OCI-LY7 (cell line): ENCODE results near the gene COL23A1.

ENCODE experiments used
- EZH2phosphoT487 ChIP-seq: fragments of 200-600 bp; sonication (generic); IDR thresholded peaks from 2 replicates; pipeline ENCODE4 v1.6.1; 2018; ENCODE audit warnings: low read depth, borderline replicate concordance, mild to moderate bottlenecking, mixed run types, antibody characterized with exemption, low read length, moderate library complexity, mixed read lengths
- TF ChIP-seq, protein P1 (sequence below): fragments of 200-600 bp; sonication (generic); conservative IDR thresholded peaks from 2 replicates; pipeline ENCODE4 v1.5.1; 2014; ENCODE audit warnings: mild to moderate bottlenecking, antibody characterized with exemption, low read length, moderate library complexity, mixed read lengths

DNA sequence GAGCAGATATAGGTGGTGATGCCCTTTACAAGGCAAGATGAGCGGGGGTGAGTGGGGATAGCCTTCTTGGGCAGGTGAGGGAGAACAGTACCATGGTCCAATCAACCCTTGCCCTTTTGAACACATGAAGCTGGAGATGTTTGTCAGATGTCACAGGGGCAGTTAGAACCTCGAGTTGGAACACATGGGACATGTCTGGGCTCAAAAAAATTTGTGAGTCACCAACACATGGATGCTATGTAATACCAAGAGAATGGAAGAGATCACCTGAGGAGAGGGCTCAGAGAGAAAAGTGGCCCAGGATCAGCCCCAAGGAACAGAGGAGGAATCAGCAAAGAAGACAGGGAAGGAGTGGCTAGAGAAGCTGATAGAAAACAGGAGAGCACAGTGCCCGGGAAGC is 362.3 kb downstream of the COL23A1 start:
- TF ChIP-seq, protein P1, sequence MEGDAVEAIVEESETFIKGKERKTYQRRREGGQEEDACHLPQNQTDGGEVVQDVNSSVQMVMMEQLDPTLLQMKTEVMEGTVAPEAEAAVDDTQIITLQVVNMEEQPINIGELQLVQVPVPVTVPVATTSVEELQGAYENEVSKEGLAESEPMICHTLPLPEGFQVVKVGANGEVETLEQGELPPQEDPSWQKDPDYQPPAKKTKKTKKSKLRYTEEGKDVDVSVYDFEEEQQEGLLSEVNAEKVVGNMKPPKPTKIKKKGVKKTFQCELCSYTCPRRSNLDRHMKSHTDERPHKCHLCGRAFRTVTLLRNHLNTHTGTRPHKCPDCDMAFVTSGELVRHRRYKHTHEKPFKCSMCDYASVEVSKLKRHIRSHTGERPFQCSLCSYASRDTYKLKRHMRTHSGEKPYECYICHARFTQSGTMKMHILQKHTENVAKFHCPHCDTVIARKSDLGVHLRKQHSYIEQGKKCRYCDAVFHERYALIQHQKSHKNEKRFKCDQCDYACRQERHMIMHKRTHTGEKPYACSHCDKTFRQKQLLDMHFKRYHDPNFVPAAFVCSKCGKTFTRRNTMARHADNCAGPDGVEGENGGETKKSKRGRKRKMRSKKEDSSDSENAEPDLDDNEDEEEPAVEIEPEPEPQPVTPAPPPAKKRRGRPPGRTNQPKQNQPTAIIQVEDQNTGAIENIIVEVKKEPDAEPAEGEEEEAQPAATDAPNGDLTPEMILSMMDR = no peak
- no peak for TF ChIP-seq EZH2phosphoT487
